Heart left ventricle (tissue), 13 donors: Measurements from ENCODE around the gene KDM4B.

Source experiments
- POLR2A ChIP-seq, 2 donors: fragments of 450-650 bp; IDR thresholded peaks; one replicate each; pipeline ENCODE4 v1.6.1; 2017; ENCODE audit warnings: antibody characterized with exemption in 2 of 2, mild to moderate bottlenecking in 2 of 2, moderate library complexity in 2 of 2
- TF ChIP-seq, protein P1 (sequence below), 12 donors: fragments of 200-600 bp; sonication (generic) in 4 of 12; IDR thresholded peaks; one replicate each; pipeline versions ENCODE4 v1.5.0 to v1.8.0; 2018 to 2022; ENCODE audit warnings: antibody characterized with exemption in 12 of 12, mild to moderate bottlenecking in 5 of 12
- donor health status: ischemic (EF 13 %, LVEDD 7.1; RV severe dilation, severe dysfunction).
- donor health status: DM: no; HTN: yes; CAD: no.
- donor health status: DM: no; HTN: no; CAD: no.
- donor health status: ischemic (EF 25% LVEDD 6.9; RV normal size, moderate dysfunction).
- donor health status: ischemic (EF 25% LVEDD 5.7; RV mildly dilated, moderate dysfunction).
- donor health status: ischemic (EF 35%, LVEDD 5.7; RV mildly dilated, moderate dysfunction).
- donor health status: nonischemic (EF 11% LVEDD 7.7; RV severe dilation, severe dysfunction).
- donor health status: DM: yes; HTN: yes; CAD: no.
- donor health status: PGD.
- donor health status: ischemic (EF 29% LVEDD 5.4; RV normal size, mild dysfunction).
- donor health status: nonischemic (EF 23%, LVEDD 6.1; RV moderate dilation, normal function).

DNA sequence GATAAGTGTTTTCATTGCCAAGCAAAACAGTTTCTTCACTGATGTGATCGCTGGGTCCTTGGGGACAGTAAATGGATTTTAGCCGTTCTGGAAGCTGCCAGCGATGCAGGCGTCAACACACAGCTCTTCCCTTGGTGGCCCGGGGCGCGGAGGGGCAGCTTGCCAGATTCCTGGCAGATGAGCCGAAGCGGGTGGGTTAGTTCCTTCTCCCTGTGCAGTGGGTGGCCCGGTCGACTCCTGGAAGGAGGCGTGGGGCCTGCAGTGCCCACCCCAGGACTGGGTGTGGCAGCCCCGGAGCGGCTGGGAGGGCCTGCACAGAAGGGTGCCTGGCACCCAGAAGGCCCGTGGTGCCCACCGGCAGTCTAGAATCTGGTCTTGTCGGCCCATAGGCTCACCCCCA, 69.0 kb downstream of the KDM4B start:
- TF ChIP-seq, protein P1, sequence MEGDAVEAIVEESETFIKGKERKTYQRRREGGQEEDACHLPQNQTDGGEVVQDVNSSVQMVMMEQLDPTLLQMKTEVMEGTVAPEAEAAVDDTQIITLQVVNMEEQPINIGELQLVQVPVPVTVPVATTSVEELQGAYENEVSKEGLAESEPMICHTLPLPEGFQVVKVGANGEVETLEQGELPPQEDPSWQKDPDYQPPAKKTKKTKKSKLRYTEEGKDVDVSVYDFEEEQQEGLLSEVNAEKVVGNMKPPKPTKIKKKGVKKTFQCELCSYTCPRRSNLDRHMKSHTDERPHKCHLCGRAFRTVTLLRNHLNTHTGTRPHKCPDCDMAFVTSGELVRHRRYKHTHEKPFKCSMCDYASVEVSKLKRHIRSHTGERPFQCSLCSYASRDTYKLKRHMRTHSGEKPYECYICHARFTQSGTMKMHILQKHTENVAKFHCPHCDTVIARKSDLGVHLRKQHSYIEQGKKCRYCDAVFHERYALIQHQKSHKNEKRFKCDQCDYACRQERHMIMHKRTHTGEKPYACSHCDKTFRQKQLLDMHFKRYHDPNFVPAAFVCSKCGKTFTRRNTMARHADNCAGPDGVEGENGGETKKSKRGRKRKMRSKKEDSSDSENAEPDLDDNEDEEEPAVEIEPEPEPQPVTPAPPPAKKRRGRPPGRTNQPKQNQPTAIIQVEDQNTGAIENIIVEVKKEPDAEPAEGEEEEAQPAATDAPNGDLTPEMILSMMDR (IDR thresholded peaks at IDR 0.05) = no peak
- no peak for TF ChIP-seq POLR2A (IDR thresholded peaks at IDR 0.05)
